Psoas muscle (tissue), 8 donors: ENCODE data around the gene ANO1. TPM values are rescaled to one million over a fixed set of nuclear protein-coding genes. Genes with fewer than 3 reads are reported as not detected.
A peak's percentile ranks its signal among the peaks of the same experiment; 100 is the strongest.

Source experiments
- ATAC-seq, 4 donors: fragments of 200-7000 bp; cut with Tn5 transposase; one replicate each; pipeline ENCODE4 v1.9.1; 2020; ENCODE audit warnings: moderate library complexity in 3 of 4, mild to moderate bottlenecking in 2 of 4
- DNase-seq, 2 donors: peaks; one replicate each; pipeline ENCODE4 v3.0.0-alpha.2; 2020
- H3K27ac ChIP-seq: fragments of 200-600 bp; one replicate; pipeline ENCODE4 v1.8.0; 2022
- H3K27me3 ChIP-seq, 3 donors: fragments of 200-600 bp in 1 of 3; one replicate each; pipeline versions ENCODE4 v1.6.1 to v1.8.0; 2013 to 2022; ENCODE audit warnings: low read length in 2 of 3, mild to moderate bottlenecking in 2 of 3, moderate library complexity in 1 of 3; ENCODE audit not compliant: insufficient read depth in 3 of 3
- H3K36me3 ChIP-seq, 2 donors: fragments of 200-600 bp in 1 of 2; one replicate each; pipeline versions ENCODE4 v1.6.1 to v1.8.0; 2013 to 2022; ENCODE audit warnings: low read depth in 1 of 2, mild to moderate bottlenecking in 1 of 2, moderate library complexity in 1 of 2; ENCODE audit not compliant: insufficient read depth in 1 of 2
- H3K4me1 ChIP-seq: fragments of 200-600 bp; one replicate; pipeline ENCODE4 v1.8.0; 2022
- H3K4me3 ChIP-seq: fragments of 200-600 bp; one replicate; pipeline ENCODE4 v1.8.0; 2022; ENCODE audit warnings: mild to moderate bottlenecking
- H3K9me3 ChIP-seq: fragments of 200-600 bp; one replicate; pipeline ENCODE4 v1.8.0; 2022
- WGBS, 3 donors: extraction: QIAGEN DNeasy Blood & Tissue Kit; methylation state at CpG; one replicate each; pipeline versions ENCODE4 v1.1.6 to v1.1.7; 2013; 5-methylcytosine and 5-hydroxymethylcytosine counted together
- intact Hi-C, 2 donors: fragments of 100-400 bp; cut with DNase I; formaldehyde crosslinking; loops; one replicate each; pipeline versions ENCODE4 v1.11.0 to v1.14.2; 2022
- polyA plus RNA-seq, 3 donors: library from polyadenylated mRNA; stranded (reverse); fragments of 200-250 nt; gene quantifications; one replicate each; pipeline ENCODE4 v1.2.3, GENCODE V29; 2013
- total RNA-seq, 4 donors: library from RNA; stranded (reverse); fragmentation: NEBNext Ultra II Directional in 2 of 4; extraction: Animal tissue kit (Norgen Biotek cat#: 25700) in 2 of 4; gene quantifications; one replicate each; pipeline versions ENCODE4 v1.2.1 to v1.2.4, GENCODE V29; 2021 to 2023
- TF ChIP-seq, protein P1 (sequence below): fragments of 200-600 bp; IDR thresholded peaks from one replicate; pipeline ENCODE4 v1.8.0; 2022; ENCODE audit warnings: antibody characterized with exemption
- donor health status: healthy with polysubstance abuse.
- donor health status: DM: no; HTN: no; CAD: no; lungs with moderate emphysema.
- donor health status: Bipolar disorder and iron deficiency.
- donor health status: healthy.
- donor health status: DM: yes; HTN: yes; CAD: no.
- donor health status: DM: no; HTN: no; CAD: no.
- donor health status: DM: no; HTN: no; CAD: no.
- donor health status: DM: yes; HTN: yes; CAD: no.

ANO1 gene
- total and polyA plus RNA-seq, 7 donors, result 2.2 to 11.3 (median 8.7) TPM

DNA sequence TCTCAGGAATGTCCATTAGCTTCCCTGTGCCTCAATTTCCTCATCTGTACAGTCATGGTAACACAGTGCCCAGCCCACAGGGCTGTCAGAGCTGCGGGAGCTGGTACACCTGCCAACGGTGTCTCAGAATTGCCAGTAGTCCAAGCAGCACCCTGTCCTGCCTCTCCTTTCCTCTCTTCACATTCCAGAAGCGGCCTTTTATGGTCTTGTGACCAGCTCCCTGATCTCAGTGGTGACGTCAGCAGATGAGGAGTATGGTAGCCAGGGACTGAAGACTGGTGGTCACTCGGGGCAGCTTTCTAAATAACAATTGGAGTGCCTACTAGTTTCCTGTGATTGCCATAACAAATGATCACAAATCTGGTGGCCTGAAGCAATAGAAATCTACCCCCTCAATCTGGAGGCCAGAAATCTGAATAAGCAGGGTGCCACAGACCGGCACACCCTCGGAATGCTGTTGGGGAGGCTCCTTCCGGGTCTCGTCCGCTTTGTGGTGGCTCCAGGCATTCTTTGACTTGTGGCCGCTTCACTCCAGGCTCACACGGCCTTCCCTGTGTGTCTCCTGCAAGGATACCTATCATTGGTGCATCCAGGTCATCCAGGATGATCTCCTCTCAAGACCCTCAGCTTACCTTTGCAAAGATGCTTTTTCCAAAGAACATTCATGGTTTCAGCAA, 127.1 kb downstream of the ANO1 start:
- H3K36me3 ChIP-seq, result peaks cover 3 to 35% of the 10 kb centered on the region in 2 donors
- H3K9me3 ChIP-seq, result no peaks in the 10 kb centered on the region
- intact Hi-C loops, result loop anchor here in 1 of 2 donors (5.0 kb wide), 1 partner anchor 67 kb away; the partner anchor contains the start of gene PPFIA1
- peak overlapping the region; percentile 9 for H3K27ac ChIP-seq
- H3K4me1 ChIP-seq, result peaks cover 12% of the 10 kb centered on the region
- DNase-seq (no peak), ATAC-seq (no peak)
- peak overlapping the region; percentile 94 for H3K4me3 ChIP-seq
- peaks cover 0 to 2% (median 0%) of the 10 kb centered on the region in 3 donors for H3K27me3 ChIP-seq
- TF ChIP-seq, protein P1, sequence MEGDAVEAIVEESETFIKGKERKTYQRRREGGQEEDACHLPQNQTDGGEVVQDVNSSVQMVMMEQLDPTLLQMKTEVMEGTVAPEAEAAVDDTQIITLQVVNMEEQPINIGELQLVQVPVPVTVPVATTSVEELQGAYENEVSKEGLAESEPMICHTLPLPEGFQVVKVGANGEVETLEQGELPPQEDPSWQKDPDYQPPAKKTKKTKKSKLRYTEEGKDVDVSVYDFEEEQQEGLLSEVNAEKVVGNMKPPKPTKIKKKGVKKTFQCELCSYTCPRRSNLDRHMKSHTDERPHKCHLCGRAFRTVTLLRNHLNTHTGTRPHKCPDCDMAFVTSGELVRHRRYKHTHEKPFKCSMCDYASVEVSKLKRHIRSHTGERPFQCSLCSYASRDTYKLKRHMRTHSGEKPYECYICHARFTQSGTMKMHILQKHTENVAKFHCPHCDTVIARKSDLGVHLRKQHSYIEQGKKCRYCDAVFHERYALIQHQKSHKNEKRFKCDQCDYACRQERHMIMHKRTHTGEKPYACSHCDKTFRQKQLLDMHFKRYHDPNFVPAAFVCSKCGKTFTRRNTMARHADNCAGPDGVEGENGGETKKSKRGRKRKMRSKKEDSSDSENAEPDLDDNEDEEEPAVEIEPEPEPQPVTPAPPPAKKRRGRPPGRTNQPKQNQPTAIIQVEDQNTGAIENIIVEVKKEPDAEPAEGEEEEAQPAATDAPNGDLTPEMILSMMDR, result no peak
- WGBS, 3 donors, result 73 to 77% (median 75%) methylated on average over 12 of the region's 12 CpGs

DNA sequence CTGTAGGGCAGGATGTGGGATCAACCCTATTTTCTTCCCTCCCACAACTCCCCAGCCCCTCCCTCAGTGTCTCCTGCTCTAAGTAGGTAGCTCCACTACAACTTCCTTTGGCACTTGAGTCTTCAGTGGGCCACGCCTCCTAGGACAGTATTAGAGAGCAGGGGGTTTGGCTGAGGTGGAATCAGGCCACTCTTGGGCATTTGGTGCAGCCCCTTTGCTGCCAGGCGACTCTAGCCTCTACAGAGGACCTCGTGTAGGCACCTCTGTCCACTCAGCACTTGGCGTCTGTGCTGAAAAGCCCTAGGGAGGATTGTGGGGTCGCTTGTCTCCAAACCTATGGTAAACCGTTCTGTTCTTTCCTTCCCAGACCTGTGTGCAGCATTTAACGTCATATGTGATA, 127.6 kb downstream of the ANO1 start:
- DNase-seq (no peak), ATAC-seq (no peak)
- Histone ChIP-seq H3K36me3 (peaks cover 3 to 35% of the 10 kb centered on the region in 2 donors), H3K9me3 (no peaks in the 10 kb centered on the region), H3K4me1 (peaks cover 12% of the 10 kb centered on the region), H3K27ac (no peak overlapping the region), H3K4me3 (no peak overlapping the region), H3K27me3 (peaks cover 0 to 2% (median 0%) of the 10 kb centered on the region in 3 donors)
- WGBS, 3 donors, result 70 to 82% (median 78%) methylated on average over 7 of the region's 7 CpGs
- TF ChIP-seq, protein P1, result no peak
- intact Hi-C loops, result loop anchor here in 1 of 2 donors (5.0 kb wide), 1 partner anchor 67 kb away; the partner anchor contains the start of gene PPFIA1

DNA sequence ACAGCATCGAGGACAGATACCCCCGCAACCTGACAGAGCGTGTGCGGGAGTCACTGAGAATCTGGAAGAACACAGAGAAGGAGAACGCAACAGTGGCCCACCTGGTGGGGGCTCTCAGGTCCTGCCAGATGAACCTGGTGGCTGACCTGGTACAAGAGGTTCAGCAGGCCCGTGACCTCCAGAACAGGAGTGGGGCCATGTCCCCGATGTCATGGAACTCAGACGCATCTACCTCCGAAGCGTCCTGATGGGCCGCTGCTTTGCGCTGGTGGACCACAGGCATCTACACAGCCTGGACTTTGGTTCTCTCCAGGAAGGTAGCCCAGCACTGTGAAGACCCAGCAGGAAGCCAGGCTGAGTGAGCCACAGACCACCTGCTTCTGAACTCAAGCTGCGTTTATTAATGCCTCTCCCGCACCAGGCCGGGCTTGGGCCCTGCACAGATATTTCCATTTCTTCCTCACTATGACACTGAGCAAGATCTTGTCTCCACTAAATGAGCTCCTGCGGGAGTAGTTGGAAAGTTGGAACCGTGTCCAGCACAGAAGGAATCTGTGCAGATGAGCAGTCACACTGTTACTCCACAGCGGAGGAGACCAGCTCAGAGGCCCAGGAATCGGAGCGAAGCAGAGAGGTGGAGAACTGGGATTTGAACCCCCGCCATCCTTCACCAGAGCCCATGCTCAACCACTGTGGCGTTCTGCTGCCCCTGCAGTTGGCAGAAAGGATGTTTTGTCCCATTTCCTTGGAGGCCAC, 128.3 kb downstream of the ANO1 start:
- ATAC-seq (no peak), DNase-seq (no peak)
- intact Hi-C loops, result loop anchor here in 1 of 2 donors (5.0 kb wide), 1 partner anchor 66 kb away; the partner anchor contains the start of gene PPFIA1
- Histone ChIP-seq H3K27me3 (peaks cover 0 to 2% (median 0%) of the 10 kb centered on the region in 3 donors), H3K27ac (no peak overlapping the region), H3K4me1 (peaks cover 14% of the 10 kb centered on the region), H3K4me3 (no peak overlapping the region), H3K9me3 (no peaks in the 10 kb centered on the region), H3K36me3 (peaks cover 3 to 35% of the 10 kb centered on the region in 2 donors)
- WGBS, 3 donors, result 90 to 93% (median 92%) methylated on average over 22 of the region's 22 CpGs
- TF ChIP-seq, protein P1, result no peak

DNA sequence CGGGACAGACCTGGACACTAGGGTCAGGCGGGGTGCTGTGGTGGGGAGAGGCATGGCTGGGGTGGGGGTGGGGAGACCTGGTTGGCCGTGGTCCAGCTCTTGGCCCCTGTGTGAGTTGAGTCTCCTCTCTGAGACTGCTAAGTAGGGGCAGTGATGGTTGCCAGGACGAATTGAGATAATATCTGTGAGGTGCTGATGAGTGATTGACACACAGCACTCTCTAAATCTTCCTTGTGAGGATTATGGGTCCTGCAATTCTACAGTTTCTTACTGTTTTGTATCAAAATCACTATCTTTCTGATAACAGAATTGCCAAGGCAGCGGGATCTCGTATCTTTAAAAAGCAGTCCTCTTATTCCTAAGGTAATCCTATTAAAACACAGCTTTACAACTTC, 128.9 kb downstream of the ANO1 start:
- Histone ChIP-seq H3K27me3 (peaks cover 0 to 2% (median 0%) of the 10 kb centered on the region in 3 donors), H3K4me3 (no peak overlapping the region), H3K4me1 (peaks cover 15% of the 10 kb centered on the region), H3K27ac (no peak overlapping the region), H3K36me3 (peaks cover 3 to 35% of the 10 kb centered on the region in 2 donors), H3K9me3 (no peaks in the 10 kb centered on the region)
- TF ChIP-seq, protein P1, result no peak
- WGBS, 3 donors, result 81 to 89% (median 81%) methylated on average over 6 of the region's 6 CpGs
- ATAC-seq (no peak), DNase-seq (no peak)
- intact Hi-C loops, result loop anchor here in 1 of 2 donors (5.0 kb wide), 1 partner anchor 65 kb away; the partner anchor contains the start of gene PPFIA1
